Measurements from ENCODE around the gene C12orf75.

Gene C12orf75

GRCh38 chr12:105292705-105293104 is 37.8 kb upstream of the C12orf75 start:
- Histone ChIP-seq H3K4me1 (ENCODE audit: control insufficient read depth in 1 of 2, insufficient read depth in 2 of 2, low read length in 2 of 2) (no peaks in the 10 kb centered on the region), H3K4me2 (ENCODE audit: low read length) (no peak overlapping the region), H3K14ac (ENCODE audit: low read length) (no peak overlapping the region), H3K9ac (ENCODE audit: low read length) (no peak overlapping the region), H3K9me3 (ENCODE audit: insufficient read depth, low read depth, low read length) (peaks cover 4% of the 10 kb centered on the region), H4K91ac (ENCODE audit: low read depth, low read length) (no peak overlapping the region), H3K4me3 (ENCODE audit: low read depth, low read length) (no peak overlapping the region), H2AK5ac (ENCODE audit: low read length) (no peak overlapping the region), H3K79me1 (ENCODE audit: low read length) (no peaks in the 10 kb centered on the region), H3K36me3 (ENCODE audit: control insufficient read depth in 1 of 2, insufficient read depth in 2 of 2, low read length in 2 of 2) (no peaks in the 10 kb centered on the region), H2BK12ac (ENCODE audit: low read length) (no peak overlapping the region), H3K4ac (ENCODE audit: low read depth, low read length) (no peak overlapping the region), H3K27me3 (ENCODE audit: insufficient read depth, low read length) (no peaks in the 10 kb centered on the region), H3K79me2 (ENCODE audit: control insufficient read depth, insufficient read depth, low read length, poor library complexity) (no peaks in the 10 kb centered on the region), H3K23ac (ENCODE audit: low read length) (no peak overlapping the region), H2AFZ (ENCODE audit: insufficient read depth, low read length, poor library complexity) (no peak overlapping the region), H4K12ac (ENCODE audit: low read depth, low read length) (no peak overlapping the region), H2BK120ac (ENCODE audit: insufficient read depth, low read length, poor library complexity) (no peak overlapping the region), H3K27ac (ENCODE audit: low read depth, low read length) (no peak overlapping the region), H4K8ac (ENCODE audit: low read depth, low read length) (no peak overlapping the region), H3K18ac (ENCODE audit: low read length) (no peak overlapping the region), H2BK5ac (ENCODE audit: low read depth, low read length, poor library complexity) (no peak overlapping the region)
- WGBS (ENCODE audit: extremely low coverage, insufficient coverage, insufficient read length), result no CpG with 5 or more reads among the region's 1 CpG
- DNase-seq, result no peak

- H2AK5ac ChIP-seq (ENCODE audit: low read length), result no peak overlapping the region
- no peak overlapping the region for H2BK5ac ChIP-seq (ENCODE audit: low read depth, low read length, poor library complexity)
- no peak for DNase-seq
- no peak overlapping the region for H4K12ac ChIP-seq (ENCODE audit: low read depth, low read length)
- no peak overlapping the region for H3K9ac ChIP-seq (ENCODE audit: low read length)
- no peak overlapping the region for H3K18ac ChIP-seq (ENCODE audit: low read length)
- H3K27ac ChIP-seq (ENCODE audit: low read depth, low read length), result no peak overlapping the region
- H3K4me2 ChIP-seq (ENCODE audit: low read length), result no peak overlapping the region
- no peak overlapping the region for H3K4me3 ChIP-seq (ENCODE audit: low read depth, low read length)
- H3K23ac ChIP-seq (ENCODE audit: low read length), result no peak overlapping the region
- no peak overlapping the region for H2BK120ac ChIP-seq (ENCODE audit: insufficient read depth, low read length, poor library complexity)
- no peak overlapping the region for H2BK12ac ChIP-seq (ENCODE audit: low read length)
- H4K91ac ChIP-seq (ENCODE audit: low read depth, low read length), result no peak overlapping the region
- no peak overlapping the region for H3K4ac ChIP-seq (ENCODE audit: low read depth, low read length)
- H2AFZ ChIP-seq (ENCODE audit: insufficient read depth, low read length, poor library complexity), result no peak overlapping the region
- no peaks in the 10 kb centered on the region for H3K79me2 ChIP-seq (ENCODE audit: control insufficient read depth, insufficient read depth, low read length, poor library complexity)
- H3K27me3 ChIP-seq (ENCODE audit: insufficient read depth, low read length), result no peaks in the 10 kb centered on the region
- H3K14ac ChIP-seq (ENCODE audit: low read length), result no peak overlapping the region
- no peak overlapping the region for H4K8ac ChIP-seq (ENCODE audit: low read depth, low read length)
- H3K4me1 ChIP-seq (ENCODE audit: control insufficient read depth in 1 of 2, insufficient read depth in 2 of 2, low read length in 2 of 2), result no peaks in the 10 kb centered on the region
- peaks cover 2% of the 10 kb centered on the region for H3K9me3 ChIP-seq (ENCODE audit: insufficient read depth, low read depth, low read length)
- H3K36me3 ChIP-seq (ENCODE audit: control insufficient read depth in 1 of 2, insufficient read depth in 2 of 2, low read length in 2 of 2), result no peaks in the 10 kb centered on the region
- no peaks in the 10 kb centered on the region for H3K79me1 ChIP-seq (ENCODE audit: low read length)
Measured at GRCh38 chr12:105293187-105293586, 37.3 kb upstream of the C12orf75 start.

DNA sequence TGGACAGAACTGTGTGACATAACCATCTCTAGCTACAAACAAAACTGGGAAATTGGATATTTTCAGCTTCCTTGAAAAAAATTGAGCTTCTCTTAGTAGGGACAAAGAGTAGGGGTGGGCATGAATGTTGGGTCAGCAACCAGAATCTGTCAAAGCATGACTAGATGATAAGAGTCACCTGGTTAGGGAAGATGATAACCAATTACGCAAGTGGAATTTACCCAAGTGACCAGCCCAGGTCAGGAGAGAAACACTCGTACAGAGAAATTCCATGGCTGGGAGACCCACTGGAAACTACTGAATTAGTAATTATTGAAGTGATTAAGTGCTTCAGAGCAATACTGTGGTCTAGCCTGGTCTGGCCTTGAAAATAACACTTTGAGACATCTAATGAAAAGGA is 36.3 kb upstream of the C12orf75 start:
- Histone ChIP-seq H3K79me2 (ENCODE audit: control insufficient read depth, insufficient read depth, low read length, poor library complexity) (no peaks in the 10 kb centered on the region), H2BK120ac (ENCODE audit: insufficient read depth, low read length, poor library complexity) (peak overlapping the region; percentile 12), H3K18ac (ENCODE audit: low read length) (no peak overlapping the region), H3K27ac (ENCODE audit: low read depth, low read length) (no peak overlapping the region), H2AK5ac (ENCODE audit: low read length) (no peak overlapping the region), H4K8ac (ENCODE audit: low read depth, low read length) (no peak overlapping the region), H3K27me3 (ENCODE audit: insufficient read depth, low read length) (no peaks in the 10 kb centered on the region), H2AFZ (ENCODE audit: insufficient read depth, low read length, poor library complexity) (no peak overlapping the region), H3K4ac (ENCODE audit: low read depth, low read length) (no peak overlapping the region), H3K36me3 (ENCODE audit: control insufficient read depth in 1 of 2, insufficient read depth in 2 of 2, low read length in 2 of 2) (no peaks in the 10 kb centered on the region), H4K91ac (ENCODE audit: low read depth, low read length) (no peak overlapping the region), H3K4me1 (ENCODE audit: control insufficient read depth in 1 of 2, insufficient read depth in 2 of 2, low read length in 2 of 2) (no peaks in the 10 kb centered on the region), H3K14ac (ENCODE audit: low read length) (no peak overlapping the region), H2BK12ac (ENCODE audit: low read length) (no peak overlapping the region), H2BK5ac (ENCODE audit: low read depth, low read length, poor library complexity) (no peak overlapping the region), H4K12ac (ENCODE audit: low read depth, low read length) (no peak overlapping the region), H3K4me2 (ENCODE audit: low read length) (no peak overlapping the region), H3K4me3 (ENCODE audit: low read depth, low read length) (no peak overlapping the region), H3K79me1 (ENCODE audit: low read length) (no peaks in the 10 kb centered on the region), H3K23ac (ENCODE audit: low read length) (no peak overlapping the region), H3K9ac (ENCODE audit: low read length) (no peak overlapping the region), H3K9me3 (ENCODE audit: insufficient read depth, low read depth, low read length) (peaks cover 2% of the 10 kb centered on the region)
- peak; percentile 18 to 63 for DNase-seq
- no CpG with 5 or more reads among the region's 2 CpGs for WGBS (ENCODE audit: extremely low coverage, insufficient coverage, insufficient read length)

GRCh38 chr12:105294886-105295479 is 35.5 kb upstream of the C12orf75 start:
- Histone ChIP-seq H2BK12ac (ENCODE audit: low read length) (no peak overlapping the region), H3K9me3 (ENCODE audit: insufficient read depth, low read depth, low read length) (peaks cover 2% of the 10 kb centered on the region), H3K9ac (ENCODE audit: low read length) (no peak overlapping the region), H3K79me1 (ENCODE audit: low read length) (no peaks in the 10 kb centered on the region), H2BK120ac (ENCODE audit: insufficient read depth, low read length, poor library complexity) (no peak overlapping the region), H3K36me3 (ENCODE audit: control insufficient read depth in 1 of 2, insufficient read depth in 2 of 2, low read length in 2 of 2) (no peaks in the 10 kb centered on the region), H2AK5ac (ENCODE audit: low read length) (no peak overlapping the region), H3K27ac (ENCODE audit: low read depth, low read length) (no peak overlapping the region), H3K4me3 (ENCODE audit: low read depth, low read length) (no peak overlapping the region), H3K79me2 (ENCODE audit: control insufficient read depth, insufficient read depth, low read length, poor library complexity) (no peaks in the 10 kb centered on the region), H4K8ac (ENCODE audit: low read depth, low read length) (no peak overlapping the region), H3K18ac (ENCODE audit: low read length) (no peak overlapping the region), H3K27me3 (ENCODE audit: insufficient read depth, low read length) (no peaks in the 10 kb centered on the region), H3K23ac (ENCODE audit: low read length) (no peak overlapping the region), H2AFZ (ENCODE audit: insufficient read depth, low read length, poor library complexity) (no peak overlapping the region), H3K4me1 (ENCODE audit: control insufficient read depth in 1 of 2, insufficient read depth in 2 of 2, low read length in 2 of 2) (no peaks in the 10 kb centered on the region), H4K91ac (ENCODE audit: low read depth, low read length) (no peak overlapping the region), H2BK5ac (ENCODE audit: low read depth, low read length, poor library complexity) (no peak overlapping the region), H4K12ac (ENCODE audit: low read depth, low read length) (no peak overlapping the region), H3K4ac (ENCODE audit: low read depth, low read length) (no peak overlapping the region), H3K14ac (ENCODE audit: low read length) (no peak overlapping the region), H3K4me2 (ENCODE audit: low read length) (no peak overlapping the region)
- DNase-seq, result peak; percentile 76 to 97
- WGBS (ENCODE audit: extremely low coverage, insufficient coverage, insufficient read length), result no CpG with 5 or more reads among the region's 4 CpGs
